HG03097 (cell line): Measurements from ENCODE around the gene MRGPRX3.

Experiments used
- ATAC-seq: cut with Tn5 transposase; IDR thresholded peaks from one replicate; pipeline ENCODE4 v1.9.1; 2021; ENCODE audit not compliant: unreplicated experiment, low FRiP score

The MRGPRX3 gene

GRCh38 chr11:18151581-18151980 lies 19.2 kb downstream of the MRGPRX3 start:
- ATAC-seq, result no peak

GRCh38 chr11:18168372-18168771 lies 36.0 kb downstream of the MRGPRX3 start:
- no peak for ATAC-seq

- no peak for ATAC-seq
Observed at GRCh38 chr11:18171377-18172000, 39.1 kb downstream of the MRGPRX3 start.

GRCh38 chr11:18172666-18173065 lies 40.3 kb downstream of the MRGPRX3 start, which contains the start of gene MRGPRX4:
Gene MRGPRX4 (plus strand): TSS chr11:18172837. CDS start chr11:18173257, 420 bp downstream.
- no peak for ATAC-seq

GRCh38 chr11:18173225-18173866 lies 41.0 kb downstream of the MRGPRX3 start:
- ATAC-seq, result no peak
